Coronary artery (tissue), 2 donors: ENCODE data around the gene FEZ2.

Experiments
- DNase-seq: peaks from one replicate; pipeline ENCODE4 v3.0.0-alpha.2; 2017; ENCODE audit warnings: low spot score
- H3K27ac ChIP-seq, 2 donors: fragments of 200-600 bp; sonication (generic); one replicate each; pipeline ENCODE4 v1.5.1; 2016 to 2019
- H3K4me3 ChIP-seq: fragments of 200-600 bp; sonication (generic); 2 replicates; pipeline ENCODE4 v1.5.1; 2016; ENCODE audit warnings: mild to moderate bottlenecking, moderate library complexity
- CTCF ChIP-seq: fragments of 200-600 bp; sonication (generic); IDR thresholded peaks from one replicate; pipeline ENCODE4 v1.5.1; 2019; ENCODE audit warnings: antibody characterized with exemption

Gene FEZ2

GRCh38 chr2:36544638-36545338 is 53.2 kb downstream of the FEZ2 start:
- H3K27ac ChIP-seq: no peak overlapping the region
- TF ChIP-seq CTCF: no peak
- no peak overlapping the region for H3K4me3 ChIP-seq
- no peak for DNase-seq

GRCh38 chr2:36541891-36542595 is 55.9 kb downstream of the FEZ2 start:
- Histone ChIP-seq H3K4me3 (no peak overlapping the region), H3K27ac (peak overlapping the region; percentile 25 to 61)
- no peak for DNase-seq
- TF ChIP-seq CTCF: no peak

- no peak overlapping the region for H3K4me3 ChIP-seq
- peak overlapping the region; percentile 25 to 61 for H3K27ac ChIP-seq
- TF ChIP-seq CTCF: no peak
- no peak for DNase-seq
These were observed 56.8 kb downstream of the FEZ2 start for GRCh38 chr2:36540986-36541754.

GRCh38 chr2:36539631-36540030 is 58.3 kb downstream of the FEZ2 start:
- Histone ChIP-seq H3K4me3 (no peak overlapping the region), H3K27ac (peak overlapping the region in 1 of 2 donors; percentile 10)
- TF ChIP-seq CTCF: no peak
- no peak for DNase-seq

GRCh38 chr2:36538335-36538734 is 59.6 kb downstream of the FEZ2 start:
- Histone ChIP-seq H3K4me3 (no peak overlapping the region), H3K27ac (peak overlapping the region in 1 of 2 donors; percentile 48)
- no peak for DNase-seq
- no peak for TF ChIP-seq CTCF

GRCh38 chr2:36536776-36537175 is 61.2 kb downstream of the FEZ2 start:
- no peak for TF ChIP-seq CTCF
- DNase-seq: no peak
- Histone ChIP-seq H3K4me3 (no peak overlapping the region), H3K27ac (peak overlapping the region in 1 of 2 donors; percentile 23)
